ENCODE results near the gene SKP1. TPM values are rescaled to one million over a fixed set of nuclear protein-coding genes. Genes with fewer than 3 reads are reported as not detected.

Gene SKP1
- total RNA-seq, 1 donor from 2014 or later: 147 TPM

DNA sequence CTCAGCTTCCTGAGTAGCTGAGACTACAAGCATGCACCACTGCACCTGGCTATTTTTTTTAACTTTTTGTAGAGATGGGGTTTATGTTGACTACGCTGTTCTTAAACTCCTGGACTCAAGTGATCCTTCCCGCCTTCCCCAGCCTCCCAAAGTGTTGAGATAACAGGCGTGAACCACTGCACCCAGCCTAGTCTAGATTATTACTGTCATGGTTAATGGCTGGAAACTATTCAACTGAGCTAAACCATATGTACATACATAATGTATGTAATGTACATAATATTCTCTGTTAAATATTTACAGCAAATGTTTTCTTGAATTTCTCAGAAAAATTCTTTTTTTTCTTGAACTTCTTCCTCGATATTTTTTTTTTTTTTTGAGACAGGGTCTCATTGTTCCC, 27.8 kb upstream of the SKP1 start:
- Histone ChIP-seq H3K4me1 (peaks cover 24% of the 10 kb centered on the region), H3K27ac (no peak overlapping the region), H3K4me3 (no peak overlapping the region), H3K9me3 (no peaks in the 10 kb centered on the region), H3K27me3 (no peaks in the 10 kb centered on the region), H3K36me3 (peaks cover 0 to 58% of the 10 kb centered on the region in 2 donors)
- intact Hi-C loops (cut with DNase I): no loop called here
- TF ChIP-seq POLR2AphosphoS5 (IDR thresholded peaks at IDR 0.05; ENCODE audit: insufficient read depth in 1 of 2, low read depth in 1 of 2): no peak
- TF ChIP-seq POLR2A (IDR thresholded peaks at IDR 0.05): no peak
- TF ChIP-seq, protein P1, sequence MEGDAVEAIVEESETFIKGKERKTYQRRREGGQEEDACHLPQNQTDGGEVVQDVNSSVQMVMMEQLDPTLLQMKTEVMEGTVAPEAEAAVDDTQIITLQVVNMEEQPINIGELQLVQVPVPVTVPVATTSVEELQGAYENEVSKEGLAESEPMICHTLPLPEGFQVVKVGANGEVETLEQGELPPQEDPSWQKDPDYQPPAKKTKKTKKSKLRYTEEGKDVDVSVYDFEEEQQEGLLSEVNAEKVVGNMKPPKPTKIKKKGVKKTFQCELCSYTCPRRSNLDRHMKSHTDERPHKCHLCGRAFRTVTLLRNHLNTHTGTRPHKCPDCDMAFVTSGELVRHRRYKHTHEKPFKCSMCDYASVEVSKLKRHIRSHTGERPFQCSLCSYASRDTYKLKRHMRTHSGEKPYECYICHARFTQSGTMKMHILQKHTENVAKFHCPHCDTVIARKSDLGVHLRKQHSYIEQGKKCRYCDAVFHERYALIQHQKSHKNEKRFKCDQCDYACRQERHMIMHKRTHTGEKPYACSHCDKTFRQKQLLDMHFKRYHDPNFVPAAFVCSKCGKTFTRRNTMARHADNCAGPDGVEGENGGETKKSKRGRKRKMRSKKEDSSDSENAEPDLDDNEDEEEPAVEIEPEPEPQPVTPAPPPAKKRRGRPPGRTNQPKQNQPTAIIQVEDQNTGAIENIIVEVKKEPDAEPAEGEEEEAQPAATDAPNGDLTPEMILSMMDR (IDR thresholded peaks at IDR 0.05): no peak
- no peak for DNase-seq (ENCODE audit: extremely low spot score in 2 of 2)

DNA sequence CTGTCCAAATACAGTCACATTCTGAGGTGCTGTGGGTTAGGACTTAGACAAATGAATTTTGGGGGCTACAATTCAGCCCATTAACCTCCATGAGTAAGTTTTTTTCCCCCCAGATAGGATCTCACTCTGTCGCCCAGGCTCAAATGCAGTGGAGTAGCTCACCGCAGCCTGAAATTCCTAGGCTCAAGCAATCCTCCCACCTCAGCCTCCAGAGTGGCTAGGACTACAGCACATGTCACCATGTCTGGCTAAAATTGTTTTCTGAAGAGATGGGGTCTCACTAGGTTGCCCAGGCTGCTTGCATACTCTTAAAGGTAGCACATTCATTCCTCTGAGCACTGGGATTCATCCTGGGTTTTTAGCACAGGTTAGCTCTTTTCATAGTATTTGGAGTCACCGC, 26.9 kb upstream of the SKP1 start:
- Histone ChIP-seq H3K4me3 (no peak overlapping the region), H3K9me3 (no peaks in the 10 kb centered on the region), H3K27ac (no peak overlapping the region), H3K4me1 (peaks cover 14% of the 10 kb centered on the region), H3K27me3 (no peaks in the 10 kb centered on the region), H3K36me3 (peaks cover 0 to 67% of the 10 kb centered on the region in 2 donors)
- DNase-seq (ENCODE audit: extremely low spot score in 2 of 2): no peak
- TF ChIP-seq, protein P1 (IDR thresholded peaks at IDR 0.05): no peak
- no peak for TF ChIP-seq POLR2A (IDR thresholded peaks at IDR 0.05)
- TF ChIP-seq POLR2AphosphoS5 (IDR thresholded peaks at IDR 0.05; ENCODE audit: insufficient read depth in 1 of 2, low read depth in 1 of 2): no peak
- intact Hi-C loops (cut with DNase I): no loop called here

DNA sequence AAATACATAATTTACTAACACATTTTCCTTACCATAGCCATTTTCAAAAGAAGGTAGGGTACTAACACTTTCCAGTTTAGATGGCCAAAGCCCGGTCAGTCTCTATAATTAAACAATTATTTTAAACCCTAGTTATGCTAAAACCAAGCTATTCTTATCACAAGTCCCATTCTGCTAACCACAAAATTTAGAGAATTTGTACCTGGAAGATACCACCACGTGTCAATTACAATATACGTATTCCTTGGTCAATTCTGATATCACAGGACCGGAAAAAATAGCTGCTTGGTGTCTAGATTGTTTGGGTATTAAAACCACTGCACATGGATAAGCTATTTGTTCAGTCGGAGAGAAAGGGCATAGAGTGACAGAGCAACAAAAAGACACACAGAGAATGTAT, 18.9 kb upstream of the SKP1 start:
- Histone ChIP-seq H3K9me3 (no peaks in the 10 kb centered on the region), H3K4me1 (no peaks in the 10 kb centered on the region), H3K4me3 (no peak overlapping the region), H3K27ac (no peak overlapping the region), H3K36me3 (peaks cover 0 to 48% of the 10 kb centered on the region in 2 donors), H3K27me3 (no peaks in the 10 kb centered on the region)
- no peak for DNase-seq (ENCODE audit: extremely low spot score in 2 of 2)
- intact Hi-C loops (cut with DNase I): no loop called here
- TF ChIP-seq POLR2A (IDR thresholded peaks at IDR 0.05): no peak
- TF ChIP-seq POLR2AphosphoS5 (IDR thresholded peaks at IDR 0.05; ENCODE audit: insufficient read depth in 1 of 2, low read depth in 1 of 2): no peak

DNA sequence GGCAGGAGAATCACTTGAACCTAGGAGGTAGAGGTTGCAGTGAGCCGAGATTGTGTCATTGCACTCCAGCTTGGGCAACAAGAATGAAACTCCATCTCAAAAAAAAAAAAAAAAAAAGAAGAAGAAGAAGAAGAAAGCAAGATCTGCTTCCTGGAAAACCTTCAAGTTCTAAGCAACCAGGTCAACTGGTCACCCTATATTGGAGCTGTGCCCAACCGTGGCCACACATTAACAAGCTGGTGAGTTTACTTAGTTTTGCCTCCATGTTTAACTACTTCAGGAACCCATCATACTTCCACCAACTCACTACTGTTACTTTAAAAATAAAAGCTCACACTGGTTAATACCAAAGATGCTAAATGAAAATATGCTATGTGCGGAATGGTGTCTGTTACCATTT, 12.3 kb upstream of the SKP1 start:
- intact Hi-C loops (cut with DNase I): loop anchor here (10.0 kb wide), 1 partner anchor 396 kb away; no protein-coding TSS in a partner anchor
- Histone ChIP-seq H3K27me3 (no peaks in the 10 kb centered on the region), H3K27ac (no peak overlapping the region), H3K4me1 (no peaks in the 10 kb centered on the region), H3K9me3 (no peaks in the 10 kb centered on the region), H3K4me3 (no peak overlapping the region), H3K36me3 (no peaks in the 10 kb centered on the region)
- TF ChIP-seq POLR2A (IDR thresholded peaks at IDR 0.05): no peak
- TF ChIP-seq, protein P1 (IDR thresholded peaks at IDR 0.05): no peak
- TF ChIP-seq POLR2AphosphoS5 (IDR thresholded peaks at IDR 0.05; ENCODE audit: insufficient read depth in 1 of 2, low read depth in 1 of 2): no peak
- DNase-seq (ENCODE audit: extremely low spot score in 2 of 2): no peak

DNA sequence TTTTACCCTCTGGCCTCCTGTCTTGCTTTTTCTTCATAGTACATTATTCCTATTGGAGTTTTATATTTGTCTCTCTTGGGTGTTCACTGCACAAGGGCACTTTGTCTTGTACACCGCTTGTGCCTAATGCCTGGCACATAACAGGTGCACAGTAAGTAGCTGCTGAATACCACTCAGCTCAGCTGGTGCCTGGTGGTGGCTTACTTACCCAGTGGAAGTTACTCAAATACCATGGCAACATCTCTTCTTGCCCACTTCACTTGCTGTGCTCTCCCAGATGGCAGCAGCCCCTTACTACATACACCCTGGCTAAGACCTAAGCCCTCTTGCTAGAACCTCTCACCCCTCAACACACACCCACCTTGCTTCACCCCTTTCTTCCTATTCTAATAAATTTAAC, 11.3 kb upstream of the SKP1 start:
- DNase-seq (ENCODE audit: extremely low spot score in 2 of 2): no peak
- H3K36me3 ChIP-seq: no peaks in the 10 kb centered on the region
- no peaks in the 10 kb centered on the region for H3K4me1 ChIP-seq
- H3K27me3 ChIP-seq: no peaks in the 10 kb centered on the region
- H3K27ac ChIP-seq: no peak overlapping the region
- intact Hi-C loops (cut with DNase I): loop anchor here (10.0 kb wide), 1 partner anchor 397 kb away; no protein-coding TSS in a partner anchor
- no peak overlapping the region for H3K4me3 ChIP-seq
- no peaks in the 10 kb centered on the region for H3K9me3 ChIP-seq
- TF ChIP-seq, protein P1 (IDR thresholded peaks at IDR 0.05): no peak
- TF ChIP-seq POLR2A (IDR thresholded peaks at IDR 0.05): no peak
- no peak for TF ChIP-seq POLR2AphosphoS5 (IDR thresholded peaks at IDR 0.05; ENCODE audit: insufficient read depth in 1 of 2, low read depth in 1 of 2)
